Natural killer cell (primary cell): ENCODE measurements around the gene MAML3. TPM values are rescaled to one million over a fixed set of nuclear protein-coding genes. Genes with fewer than 3 reads are reported as not detected.

Source experiments
- ATAC-seq, 3 donors: fragments of 150-1000 bp in 2 of 3; fragments of 200-7000 bp in 1 of 3; cut with Tn5 transposase; 1 replicate in 1 of 3; 2 replicates in 2 of 3; pipeline ENCODE4 v1.10.0; 2021; ENCODE audit warnings: mild to moderate bottlenecking in 2 of 3, moderate library complexity in 2 of 3
- DNase-seq, 2 donors: peaks; one replicate each; pipeline versions ENCODE4 v3.0.0 to v3.0.0-alpha.2; 2013 to 2021; ENCODE audit warnings: mixed read lengths in 1 of 2
- H3K27ac ChIP-seq: one replicate; pipeline ENCODE4 v1.5.1; 2013; ENCODE audit warnings: mild to moderate bottlenecking, low read length
- H3K27me3 ChIP-seq: one replicate; pipeline ENCODE4 v1.6.1; 2013; ENCODE audit warnings: low read length; ENCODE audit not compliant: control insufficient read depth, insufficient read depth
- H3K36me3 ChIP-seq: one replicate; pipeline ENCODE4 v1.6.1; 2013; ENCODE audit warnings: low read length; ENCODE audit not compliant: control insufficient read depth, insufficient read depth
- H3K4me1 ChIP-seq: one replicate; pipeline ENCODE4 v1.6.1; 2013; ENCODE audit warnings: low read length; ENCODE audit not compliant: control insufficient read depth, insufficient read depth
- H3K4me3 ChIP-seq: one replicate; pipeline ENCODE4 v1.5.1; 2013; ENCODE audit warnings: low read length
- H3K9me3 ChIP-seq: one replicate; pipeline ENCODE4 v1.6.1; 2013; ENCODE audit warnings: low read length; ENCODE audit not compliant: control insufficient read depth, insufficient read depth
- H3K27ac Mint-ChIP-seq, 2 donors: one replicate each; pipeline ENCODE4 v1.8.0; 2022; ENCODE audit warnings: mild to moderate bottlenecking in 2 of 2, mixed read lengths in 2 of 2, moderate library complexity in 1 of 2
- H3K27me3 Mint-ChIP-seq, 2 donors: one replicate each; pipeline ENCODE4 v1.8.0; 2022; ENCODE audit warnings: low read depth in 2 of 2, mixed read lengths in 2 of 2
- H3K36me3 Mint-ChIP-seq: one replicate; pipeline ENCODE4 v1.8.0; 2022; ENCODE audit warnings: mixed read lengths
- H3K4me1 Mint-ChIP-seq, 2 donors: one replicate each; pipeline ENCODE4 v1.8.0; 2022; ENCODE audit warnings: mixed read lengths in 2 of 2
- H3K4me3 Mint-ChIP-seq: one replicate; pipeline ENCODE4 v1.8.0; 2022; ENCODE audit warnings: mild to moderate bottlenecking, moderate library complexity, mixed read lengths
- H3K9me3 Mint-ChIP-seq, 2 donors: one replicate each; pipeline ENCODE4 v1.8.0; 2022; ENCODE audit warnings: mixed read lengths in 2 of 2
- CTCF ChIP-seq: fragments of 200-600 bp; IDR thresholded peaks from one replicate; pipeline ENCODE4 v1.8.0; 2022; ENCODE audit warnings: antibody characterized with exemption
- WGBS: methylation state at CpG from one replicate; pipeline ENCODE4 v1.1.7; 2013; ENCODE audit warnings: missing lambda C conversion rate; ENCODE audit not compliant: insufficient coverage; 5-methylcytosine and 5-hydroxymethylcytosine counted together
- intact Hi-C: fragments of 100-400 bp; cut with micrococcal nuclease; formaldehyde crosslinking; loops from one replicate; pipeline ENCODE4 v1.14.2; 2022
- total RNA-seq, 4 donors: library from RNA; stranded (reverse); fragments of 120-200 nt in 1 of 4; gene quantifications; one replicate each; pipeline versions ENCODE4 v1.2.3 to v1.2.4, GENCODE V29; 2013 to 2022

Gene MAML3
- total RNA-seq, 3 donors from 2014 or later (not counting 1 experiment from before 2014, with no cell fraction given), result 1.7 to 5.6 (median 2.8) TPM

DNA sequence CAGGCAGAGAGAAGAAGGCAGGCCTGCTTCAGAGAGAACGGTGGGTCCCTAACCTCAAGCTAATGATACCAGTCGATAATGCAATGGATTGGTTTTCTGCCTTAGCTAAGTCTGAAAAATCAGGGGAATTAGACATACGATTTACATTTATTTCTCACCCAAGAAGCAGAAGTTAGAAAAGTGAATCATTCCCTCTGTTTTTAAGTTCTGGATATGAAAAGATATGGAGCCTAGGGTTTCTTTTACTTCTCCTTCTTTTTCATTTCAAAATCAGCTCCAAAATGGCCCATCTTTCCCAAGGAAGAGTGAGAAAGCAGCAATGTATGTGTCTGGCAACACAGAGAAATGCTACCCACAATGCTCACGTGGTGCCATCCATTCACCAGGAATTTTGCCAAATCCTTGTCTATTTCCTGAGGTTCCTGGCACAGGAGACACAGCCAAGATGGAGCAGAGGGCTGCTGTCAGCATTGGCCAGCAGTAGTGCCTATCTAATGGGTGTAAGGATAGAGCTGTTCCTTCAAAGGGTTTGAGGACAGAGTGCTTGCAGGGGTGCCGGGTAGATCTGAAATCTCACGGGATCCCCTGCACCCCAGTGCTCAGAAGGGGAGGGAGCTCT is 231.5 kb downstream of the MAML3 start:
- intact Hi-C loops, result no loop called here
- no peak for ATAC-seq

DNA sequence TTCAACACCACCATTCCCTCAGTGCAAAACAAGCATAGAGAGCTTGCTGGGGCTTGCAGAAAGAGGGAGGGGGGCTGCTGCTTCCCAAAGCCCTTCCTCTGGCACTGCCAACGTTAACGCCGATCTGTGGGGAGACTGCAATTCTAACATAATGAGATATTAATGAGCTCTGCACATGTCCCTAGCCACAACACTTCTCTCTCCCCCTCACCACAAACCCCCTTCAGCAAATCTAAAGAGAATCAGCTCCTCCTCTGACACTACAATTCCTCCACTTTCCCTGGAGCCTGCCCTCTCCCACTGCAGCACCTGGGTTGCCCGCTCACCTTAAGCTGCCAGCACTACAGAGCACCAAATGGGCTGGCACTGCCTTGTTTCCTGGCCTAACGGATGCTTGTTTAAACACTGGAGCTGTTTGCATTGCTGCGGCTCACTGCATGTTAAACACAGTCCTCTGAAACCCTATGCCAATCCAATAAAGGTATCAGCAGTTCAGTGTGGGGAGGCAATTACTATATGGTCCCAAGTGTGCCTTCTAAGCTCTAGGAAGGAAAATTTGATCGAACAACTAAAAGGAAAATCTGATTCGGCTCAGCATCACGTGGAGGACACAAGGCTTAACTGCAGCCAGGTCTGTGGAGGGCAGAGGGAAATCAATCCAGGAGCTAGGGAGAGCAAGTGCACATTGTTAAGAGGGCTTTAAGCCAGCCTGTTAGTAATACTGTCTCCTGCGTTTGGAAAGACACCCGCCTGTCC is 232.4 kb downstream of the MAML3 start:
- H3K27ac ChIP-seq, result no peak overlapping the region
- H3K9me3 Mint-ChIP-seq, result no peaks in the 10 kb centered on the region
- H3K9me3 ChIP-seq, result no peaks in the 10 kb centered on the region
- H3K4me1 Mint-ChIP-seq, result no peaks in the 10 kb centered on the region
- H3K4me3 Mint-ChIP-seq, result no peak overlapping the region
- no peak overlapping the region for H3K27ac Mint-ChIP-seq
- ATAC-seq (no peak), DNase-seq (no peak)
- 81% methylated on average over 11 of the region's 11 CpGs for WGBS
- H3K4me3 ChIP-seq, result no peak overlapping the region
- H3K36me3 ChIP-seq, result no peaks in the 10 kb centered on the region
- TF ChIP-seq CTCF, result no peak
- H3K36me3 Mint-ChIP-seq, result no peaks in the 10 kb centered on the region
- peaks cover 14 to 17% of the 10 kb centered on the region in 2 donors for H3K27me3 Mint-ChIP-seq
- intact Hi-C loops, result no loop called here
- H3K27me3 ChIP-seq, result no peaks in the 10 kb centered on the region
- H3K4me1 ChIP-seq, result no peaks in the 10 kb centered on the region

More for the DNA sequence above, 231.5 kb downstream of the MAML3 start:
- Mint-ChIP-seq H3K27ac (no peak overlapping the region), H3K4me3 (no peak overlapping the region), H3K9me3 (no peaks in the 10 kb centered on the region), H3K4me1 (no peaks in the 10 kb centered on the region), H3K36me3 (no peaks in the 10 kb centered on the region), H3K27me3 (peaks cover 10 to 17% of the 10 kb centered on the region in 2 donors)
- H3K27ac ChIP-seq, result no peak overlapping the region
- no peaks in the 10 kb centered on the region for H3K4me1 ChIP-seq
- no peak for DNase-seq
- H3K4me3 ChIP-seq, result no peak overlapping the region
- H3K27me3 ChIP-seq, result no peaks in the 10 kb centered on the region
- WGBS, result 87% methylated on average over 5 of the region's 6 CpGs
- H3K9me3 ChIP-seq, result no peaks in the 10 kb centered on the region
- no peaks in the 10 kb centered on the region for H3K36me3 ChIP-seq
- TF ChIP-seq CTCF, result no peak

DNA sequence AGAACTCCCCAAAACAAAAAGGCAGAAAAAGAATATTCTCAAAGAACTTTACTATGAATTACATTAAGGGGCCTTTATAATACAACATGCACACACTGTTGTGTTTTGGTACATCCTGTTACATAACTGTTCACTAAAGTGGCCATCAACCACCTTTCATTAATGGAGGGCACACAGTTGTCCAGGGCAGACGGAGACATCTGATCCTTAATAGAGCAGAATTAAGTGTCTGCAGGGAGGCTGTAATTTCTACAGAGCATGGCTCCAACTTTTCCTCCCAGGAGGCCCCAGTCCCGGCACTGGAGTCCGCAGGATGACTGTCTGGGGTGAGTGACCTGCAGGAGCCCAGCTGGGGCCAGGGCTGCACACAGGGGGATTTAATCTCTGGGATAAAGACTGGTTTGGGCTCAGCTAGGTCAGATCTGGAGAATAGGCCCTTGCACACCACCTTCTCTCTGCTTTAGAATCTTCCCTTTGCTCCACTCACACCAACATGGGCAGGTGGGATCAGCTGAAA is 233.4 kb downstream of the MAML3 start:
- 92% methylated on average over 3 of the region's 3 CpGs for WGBS
- Histone ChIP-seq H3K36me3 (no peaks in the 10 kb centered on the region), H3K27me3 (no peaks in the 10 kb centered on the region), H3K4me3 (no peak overlapping the region), H3K4me1 (no peaks in the 10 kb centered on the region), H3K9me3 (no peaks in the 10 kb centered on the region), H3K27ac (no peak overlapping the region)
- ATAC-seq, result no peak
- Mint-ChIP-seq H3K4me1 (no peaks in the 10 kb centered on the region), H3K27me3 (peaks cover 14 to 17% of the 10 kb centered on the region in 2 donors), H3K36me3 (no peaks in the 10 kb centered on the region), H3K9me3 (no peaks in the 10 kb centered on the region), H3K27ac (no peak overlapping the region), H3K4me3 (no peak overlapping the region)
- intact Hi-C loops, result no loop called here
- TF ChIP-seq CTCF, result no peak
- no peak for DNase-seq
